ENCODE measurements around the gene CHRM5. TPM values are rescaled to one million over a fixed set of nuclear protein-coding genes. Genes with fewer than 3 reads are reported as not detected.

CHRM5 gene
- total RNA-seq, 5 donors from 2014 or later (not counting 1 experiment from before 2014, with no cell fraction given): not detected

DNA sequence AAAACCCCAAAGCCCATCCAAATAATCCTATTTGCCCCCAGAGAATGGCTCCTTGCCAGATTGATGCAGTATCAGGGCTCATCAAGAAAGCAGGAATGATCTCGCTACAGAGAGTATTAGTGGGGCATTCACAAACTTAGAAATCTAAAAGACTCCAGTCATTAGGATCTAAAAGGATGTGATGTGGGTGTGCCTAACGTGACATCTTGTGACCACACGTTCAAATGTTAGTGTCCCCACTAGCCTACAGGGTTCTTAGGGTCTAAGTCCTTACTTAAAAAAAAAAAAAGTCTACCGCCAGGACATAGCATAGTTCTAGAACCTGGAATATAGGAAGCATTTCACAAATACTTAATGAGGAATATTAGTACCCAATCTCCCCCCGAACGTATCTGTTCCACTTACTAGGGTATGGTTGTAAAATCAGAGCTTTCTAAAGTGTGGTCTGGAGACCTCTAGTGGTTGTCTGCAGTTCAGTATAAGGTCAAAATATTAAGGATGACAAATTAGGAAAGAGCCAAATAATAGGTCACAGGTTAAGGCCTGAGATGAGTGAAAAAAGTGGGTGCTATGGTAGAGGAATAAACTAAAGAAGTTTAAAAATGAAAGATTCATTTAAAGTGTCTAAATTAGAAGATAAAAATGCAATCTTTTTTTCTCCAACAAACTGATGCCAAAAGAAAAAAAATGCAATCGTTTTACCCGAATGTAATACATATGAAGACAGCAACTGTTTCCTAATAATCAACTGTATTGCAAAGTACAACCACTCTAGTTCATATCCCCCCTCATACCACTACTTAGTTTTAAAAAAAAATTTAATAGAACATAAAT lies 4.2 kb upstream of the CHRM5 start:
- POLR2A ChIA-PET: no interaction called here
- CTCF ChIA-PET: interaction anchor here (0.6 to 0.7 kb wide), 3 partner anchors 29 to 1095 kb away, joined by 3 to 5 read pairs (median 3); no protein-coding TSS in a partner anchor
- Mint-ChIP-seq H3K4me1 (no peaks in the 10 kb centered on the region), H3K9me3 (no peaks in the 10 kb centered on the region), H3K27me3 (no peaks in the 10 kb centered on the region), H3K27ac (no peak overlapping the region), H3K4me3 (no peak overlapping the region), H3K36me3 (no peaks in the 10 kb centered on the region)
- DNase-seq: no peak
- H3K4me3 ChIP-seq (ENCODE audit: control insufficient read depth in 1 of 2, extremely low read depth in 1 of 2, low read length in 1 of 2): no peak overlapping the region
- H3K27ac ChIP-seq (ENCODE audit: low read length): no peak overlapping the region
- H3K27me3 ChIP-seq (replicated peaks in 1 of 2; ENCODE audit: control insufficient read depth in 2 of 2, extremely low read depth in 1 of 2, insufficient read depth in 2 of 2, low read length in 1 of 2): no peaks in the 10 kb centered on the region
- WGBS (ENCODE audit: insufficient coverage): 0% methylated on average over 1 of the region's 8 CpGs
- no peaks in the 10 kb centered on the region for H3K9me3 ChIP-seq
- no peak for ATAC-seq (replicated peaks in 1 of 4)
- H3K4me1 ChIP-seq (ENCODE audit: control insufficient read depth in 1 of 2, extremely low read depth in 1 of 2, insufficient read depth in 2 of 2, low read length in 2 of 2): no peaks in the 10 kb centered on the region
- H3K36me3 ChIP-seq (ENCODE audit: control insufficient read depth in 2 of 2, extremely low read depth in 1 of 2, insufficient read depth in 1 of 2, low read length in 1 of 2): no peaks in the 10 kb centered on the region

DNA sequence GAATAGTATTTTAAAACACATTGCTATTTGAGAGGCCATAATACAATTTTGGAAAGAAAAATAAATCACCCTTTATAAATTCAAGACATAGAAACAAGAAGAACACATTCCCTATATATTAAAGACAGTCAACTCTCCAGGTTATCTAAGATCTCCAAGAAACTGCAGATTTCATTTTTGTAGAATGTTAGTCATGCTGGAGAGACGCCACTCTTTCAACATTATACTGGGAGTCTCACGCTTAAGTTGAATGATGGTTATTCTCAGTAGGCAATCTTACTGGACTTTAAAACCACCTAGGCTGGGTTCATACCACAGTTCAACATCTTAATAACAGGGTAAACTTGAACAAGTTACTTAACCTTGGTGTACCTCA lies 3.6 kb upstream of the CHRM5 start:
- Histone ChIP-seq H3K36me3 (ENCODE audit: control insufficient read depth in 2 of 2, extremely low read depth in 1 of 2, insufficient read depth in 1 of 2, low read length in 1 of 2) (no peaks in the 10 kb centered on the region), H3K27ac (ENCODE audit: low read length) (no peak overlapping the region), H3K4me1 (ENCODE audit: control insufficient read depth in 1 of 2, extremely low read depth in 1 of 2, insufficient read depth in 2 of 2, low read length in 2 of 2) (no peaks in the 10 kb centered on the region), H3K4me3 (ENCODE audit: control insufficient read depth in 1 of 2, extremely low read depth in 1 of 2, low read length in 1 of 2) (no peak overlapping the region), H3K9me3 (no peaks in the 10 kb centered on the region), H3K27me3 (replicated peaks in 1 of 2; ENCODE audit: control insufficient read depth in 2 of 2, extremely low read depth in 1 of 2, insufficient read depth in 2 of 2, low read length in 1 of 2) (no peaks in the 10 kb centered on the region)
- Mint-ChIP-seq H3K36me3 (no peaks in the 10 kb centered on the region), H3K27me3 (no peaks in the 10 kb centered on the region), H3K27ac (no peak overlapping the region), H3K4me1 (no peaks in the 10 kb centered on the region), H3K9me3 (no peaks in the 10 kb centered on the region), H3K4me3 (no peak overlapping the region)
- DNase-seq (no peak), ATAC-seq (replicated peaks in 1 of 4) (no peak)
- no CpG with 5 or more reads among the region's 2 CpGs for WGBS (ENCODE audit: insufficient coverage)
- POLR2A ChIA-PET: no interaction called here
- CTCF ChIA-PET: interaction anchor here in 1 of 2 donors (0.7 kb wide), 1 partner anchor 46 kb away, joined by 5 read pairs; no protein-coding TSS in a partner anchor

DNA sequence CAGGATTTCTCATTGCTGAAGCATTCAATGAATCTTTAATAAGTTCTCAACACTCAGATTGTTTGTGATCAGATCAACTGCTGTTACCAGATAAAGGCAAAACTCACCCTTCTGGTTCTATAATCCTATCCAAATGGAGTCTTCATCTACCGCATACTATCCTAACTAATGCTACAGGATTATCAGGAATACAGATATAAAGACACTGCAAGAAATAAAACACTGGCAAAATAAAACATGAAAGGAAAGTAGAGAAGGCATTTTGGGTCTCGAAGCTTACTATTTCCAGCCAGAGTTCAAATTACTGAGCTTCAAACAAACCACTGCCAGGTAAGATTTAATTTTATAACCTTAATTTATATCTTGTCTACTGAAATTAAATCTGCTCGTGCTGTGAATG lies 524 bp downstream of the CHRM5 start:
- Histone ChIP-seq H3K9me3 (no peaks in the 10 kb centered on the region), H3K36me3 (ENCODE audit: control insufficient read depth in 2 of 2, extremely low read depth in 1 of 2, insufficient read depth in 1 of 2, low read length in 1 of 2) (no peaks in the 10 kb centered on the region), H3K4me3 (ENCODE audit: control insufficient read depth in 1 of 2, extremely low read depth in 1 of 2, low read length in 1 of 2) (no peak overlapping the region), H3K27me3 (replicated peaks in 1 of 2; ENCODE audit: control insufficient read depth in 2 of 2, extremely low read depth in 1 of 2, insufficient read depth in 2 of 2, low read length in 1 of 2) (no peaks in the 10 kb centered on the region), H3K4me1 (ENCODE audit: control insufficient read depth in 1 of 2, extremely low read depth in 1 of 2, insufficient read depth in 2 of 2, low read length in 2 of 2) (no peaks in the 10 kb centered on the region), H3K27ac (ENCODE audit: low read length) (no peak overlapping the region)
- no peak for ATAC-seq (replicated peaks in 1 of 4)
- CTCF ChIA-PET: interaction anchor here (0.6 to 1.0 kb wide), 2 partner anchors 962 to 1291 kb away, joined by 3 read pairs; no protein-coding TSS in a partner anchor
- no peaks in the 10 kb centered on the region for H3K36me3 Mint-ChIP-seq
- H3K9me3 Mint-ChIP-seq: no peaks in the 10 kb centered on the region
- no peak overlapping the region for H3K27ac Mint-ChIP-seq
- no peaks in the 10 kb centered on the region for H3K27me3 Mint-ChIP-seq
- H3K4me3 Mint-ChIP-seq: no peak overlapping the region
- POLR2A ChIA-PET: interaction anchor here in 1 of 2 donors (0.7 kb wide), 1 partner anchor 10 kb away, joined by 3 read pairs; no protein-coding TSS in a partner anchor
- DNase-seq: no peak
- H3K4me1 Mint-ChIP-seq: no peaks in the 10 kb centered on the region
- WGBS (ENCODE audit: insufficient coverage): no CpG with 5 or more reads among the region's 3 CpGs

DNA sequence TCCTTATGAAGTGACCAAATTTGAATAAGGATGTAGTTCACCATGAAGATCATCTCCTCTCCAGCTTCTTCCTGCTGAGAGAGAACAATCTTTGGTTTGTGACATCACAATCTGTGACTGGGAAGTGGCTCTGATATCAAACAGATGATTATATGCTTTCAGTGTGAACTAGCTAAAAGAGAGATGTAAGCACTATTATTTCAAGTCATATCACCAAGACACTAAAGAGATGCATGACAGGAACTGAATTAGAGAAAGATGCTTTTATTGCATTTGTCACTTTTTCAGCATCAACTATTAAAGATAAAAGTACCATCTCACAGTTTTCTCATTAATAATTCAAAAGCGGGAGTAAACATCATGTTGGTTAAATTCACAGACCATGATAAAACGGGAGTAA lies 3.5 kb downstream of the CHRM5 start:
- Histone ChIP-seq H3K4me1 (ENCODE audit: control insufficient read depth in 1 of 2, extremely low read depth in 1 of 2, insufficient read depth in 2 of 2, low read length in 2 of 2) (no peaks in the 10 kb centered on the region), H3K9me3 (no peaks in the 10 kb centered on the region), H3K27ac (ENCODE audit: low read length) (no peak overlapping the region), H3K4me3 (ENCODE audit: control insufficient read depth in 1 of 2, extremely low read depth in 1 of 2, low read length in 1 of 2) (no peak overlapping the region), H3K27me3 (replicated peaks in 1 of 2; ENCODE audit: control insufficient read depth in 2 of 2, extremely low read depth in 1 of 2, insufficient read depth in 2 of 2, low read length in 1 of 2) (no peaks in the 10 kb centered on the region), H3K36me3 (ENCODE audit: control insufficient read depth in 2 of 2, extremely low read depth in 1 of 2, insufficient read depth in 1 of 2, low read length in 1 of 2) (no peaks in the 10 kb centered on the region)
- no peak overlapping the region for H3K4me3 Mint-ChIP-seq
- ATAC-seq (replicated peaks in 1 of 4) (no peak), DNase-seq (no peak)
- no peaks in the 10 kb centered on the region for H3K27me3 Mint-ChIP-seq
- ChIA-PET CTCF (no interaction called here), POLR2A (no interaction called here)
- no peak overlapping the region for H3K27ac Mint-ChIP-seq
- WGBS (ENCODE audit: insufficient coverage): no CpG with 5 or more reads among the region's 2 CpGs
- H3K9me3 Mint-ChIP-seq: no peaks in the 10 kb centered on the region
- H3K36me3 Mint-ChIP-seq: peaks cover 4% of the 10 kb centered on the region
- H3K4me1 Mint-ChIP-seq: no peaks in the 10 kb centered on the region

DNA sequence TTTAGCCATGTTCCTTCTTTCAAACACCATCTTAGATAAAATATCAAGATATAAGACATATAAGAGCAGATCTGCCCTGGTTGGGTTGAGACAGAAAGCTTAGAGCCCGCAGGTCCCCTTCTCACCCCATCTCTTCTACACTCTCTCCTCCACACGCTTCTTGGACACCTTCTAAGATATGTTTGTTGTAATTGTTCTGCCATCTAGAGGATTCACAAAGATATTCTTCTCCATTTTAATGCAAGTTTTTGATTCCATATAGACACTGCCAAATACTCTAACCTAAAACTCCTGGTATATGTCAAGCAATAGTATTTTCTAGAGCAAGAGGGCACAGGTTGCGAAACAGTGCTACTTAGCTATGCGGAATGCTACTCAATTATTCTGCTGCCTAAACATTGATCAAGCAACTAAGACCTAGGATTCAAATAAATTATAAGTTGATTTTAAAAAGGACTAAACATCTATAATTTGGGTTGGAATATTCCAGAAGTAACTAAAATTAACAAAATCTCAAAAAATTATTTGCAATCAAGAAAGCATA lies 6.8 kb downstream of the CHRM5 start:
- Histone ChIP-seq H3K27me3 (replicated peaks in 1 of 2; ENCODE audit: control insufficient read depth in 2 of 2, extremely low read depth in 1 of 2, insufficient read depth in 2 of 2, low read length in 1 of 2) (no peaks in the 10 kb centered on the region), H3K9me3 (no peaks in the 10 kb centered on the region), H3K4me3 (ENCODE audit: control insufficient read depth in 1 of 2, extremely low read depth in 1 of 2, low read length in 1 of 2) (no peak overlapping the region), H3K36me3 (ENCODE audit: control insufficient read depth in 2 of 2, extremely low read depth in 1 of 2, insufficient read depth in 1 of 2, low read length in 1 of 2) (no peaks in the 10 kb centered on the region), H3K4me1 (ENCODE audit: control insufficient read depth in 1 of 2, extremely low read depth in 1 of 2, insufficient read depth in 2 of 2, low read length in 2 of 2) (no peaks in the 10 kb centered on the region), H3K27ac (ENCODE audit: low read length) (no peak overlapping the region)
- CTCF ChIA-PET: no interaction called here
- Mint-ChIP-seq H3K27ac (no peak overlapping the region), H3K36me3 (peaks cover 4% of the 10 kb centered on the region), H3K4me1 (no peaks in the 10 kb centered on the region), H3K9me3 (no peaks in the 10 kb centered on the region), H3K27me3 (no peaks in the 10 kb centered on the region), H3K4me3 (no peak overlapping the region)
- no peak for ATAC-seq (replicated peaks in 1 of 4)
- WGBS (ENCODE audit: insufficient coverage): no CpG with 5 or more reads among the region's 4 CpGs
- DNase-seq: no peak
- POLR2A ChIA-PET: no interaction called here

DNA sequence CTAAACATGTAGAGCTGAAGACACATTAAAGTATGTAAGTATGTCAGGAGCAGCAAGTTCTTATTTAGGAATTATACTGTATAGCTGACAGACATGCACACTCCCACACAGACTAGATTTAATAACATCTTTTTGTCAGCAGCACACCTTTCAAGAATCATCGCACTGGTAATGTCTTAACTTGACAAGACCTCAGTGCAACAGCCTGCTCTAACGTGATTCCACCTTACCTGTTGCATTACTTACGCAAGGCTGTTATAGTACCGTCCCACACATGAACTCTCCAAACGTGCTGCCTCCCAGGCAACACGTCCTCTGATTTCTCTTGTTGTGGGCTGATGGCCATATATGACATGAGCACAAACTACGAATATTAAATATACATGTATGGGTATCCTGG lies 11.9 kb downstream of the CHRM5 start:
- H3K4me1 Mint-ChIP-seq: no peaks in the 10 kb centered on the region
- H3K36me3 Mint-ChIP-seq: peaks cover 12% of the 10 kb centered on the region
- Histone ChIP-seq H3K36me3 (ENCODE audit: control insufficient read depth in 2 of 2, extremely low read depth in 1 of 2, insufficient read depth in 1 of 2, low read length in 1 of 2) (no peaks in the 10 kb centered on the region), H3K27me3 (replicated peaks in 1 of 2; ENCODE audit: control insufficient read depth in 2 of 2, extremely low read depth in 1 of 2, insufficient read depth in 2 of 2, low read length in 1 of 2) (no peaks in the 10 kb centered on the region), H3K4me3 (ENCODE audit: control insufficient read depth in 1 of 2, extremely low read depth in 1 of 2, low read length in 1 of 2) (no peak overlapping the region), H3K4me1 (ENCODE audit: control insufficient read depth in 1 of 2, extremely low read depth in 1 of 2, insufficient read depth in 2 of 2, low read length in 2 of 2) (no peaks in the 10 kb centered on the region), H3K9me3 (no peaks in the 10 kb centered on the region), H3K27ac (ENCODE audit: low read length) (no peak overlapping the region)
- WGBS (ENCODE audit: insufficient coverage): 100% methylated on average over 2 of the region's 7 CpGs
- ChIA-PET POLR2A (no interaction called here), CTCF (no interaction called here)
- no peak overlapping the region for H3K27ac Mint-ChIP-seq
- H3K27me3 Mint-ChIP-seq: no peaks in the 10 kb centered on the region
- H3K9me3 Mint-ChIP-seq: no peaks in the 10 kb centered on the region
- no peak overlapping the region for H3K4me3 Mint-ChIP-seq
- no peak for ATAC-seq (replicated peaks in 1 of 4)
- no peak for DNase-seq

Data from T-cell (primary cell).